Measurements from ENCODE around the gene MB21D2. TPM values are rescaled to one million over a fixed set of nuclear protein-coding genes. Genes with fewer than 3 reads are reported as not detected.

The MB21D2 gene
- total RNA-seq, 3 donors from 2014 or later = 1.9 to 4.0 (median 2.7) TPM

DNA sequence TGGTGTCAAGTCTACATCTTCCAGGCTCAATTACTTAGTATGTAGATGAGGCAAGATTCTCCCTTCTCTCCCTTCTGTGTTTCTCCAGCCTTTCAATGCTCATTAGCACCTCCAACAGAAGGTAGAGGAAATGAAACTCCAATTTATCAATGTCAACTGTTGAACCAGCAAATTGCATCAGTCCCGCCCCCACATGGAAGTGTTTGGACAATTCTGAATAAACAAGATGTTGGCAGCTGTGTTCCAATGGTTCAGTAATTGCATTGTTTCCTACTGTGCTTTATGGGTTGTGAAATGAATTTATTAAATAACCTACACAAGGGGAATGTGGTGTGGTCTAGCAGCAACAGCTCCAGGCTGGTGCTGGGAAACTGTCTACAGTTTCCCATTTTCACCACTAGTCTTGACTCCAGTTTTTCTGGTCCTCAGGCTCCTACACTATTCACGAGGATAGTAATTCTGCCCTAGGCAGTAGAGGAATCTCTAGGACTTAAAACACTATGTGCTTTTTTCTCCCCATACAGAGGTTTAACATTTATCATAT is 91.9 kb downstream of the MB21D2 start:
- TF ChIP-seq, protein P1, sequence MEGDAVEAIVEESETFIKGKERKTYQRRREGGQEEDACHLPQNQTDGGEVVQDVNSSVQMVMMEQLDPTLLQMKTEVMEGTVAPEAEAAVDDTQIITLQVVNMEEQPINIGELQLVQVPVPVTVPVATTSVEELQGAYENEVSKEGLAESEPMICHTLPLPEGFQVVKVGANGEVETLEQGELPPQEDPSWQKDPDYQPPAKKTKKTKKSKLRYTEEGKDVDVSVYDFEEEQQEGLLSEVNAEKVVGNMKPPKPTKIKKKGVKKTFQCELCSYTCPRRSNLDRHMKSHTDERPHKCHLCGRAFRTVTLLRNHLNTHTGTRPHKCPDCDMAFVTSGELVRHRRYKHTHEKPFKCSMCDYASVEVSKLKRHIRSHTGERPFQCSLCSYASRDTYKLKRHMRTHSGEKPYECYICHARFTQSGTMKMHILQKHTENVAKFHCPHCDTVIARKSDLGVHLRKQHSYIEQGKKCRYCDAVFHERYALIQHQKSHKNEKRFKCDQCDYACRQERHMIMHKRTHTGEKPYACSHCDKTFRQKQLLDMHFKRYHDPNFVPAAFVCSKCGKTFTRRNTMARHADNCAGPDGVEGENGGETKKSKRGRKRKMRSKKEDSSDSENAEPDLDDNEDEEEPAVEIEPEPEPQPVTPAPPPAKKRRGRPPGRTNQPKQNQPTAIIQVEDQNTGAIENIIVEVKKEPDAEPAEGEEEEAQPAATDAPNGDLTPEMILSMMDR (IDR thresholded peaks at IDR 0.05) = no peak
- H3K4me1 ChIP-seq (ENCODE audit: low read depth) = peaks cover 6% of the 10 kb centered on the region
- no peaks in the 10 kb centered on the region for H3K9me3 ChIP-seq
- intact Hi-C loops (cut with DNase I, micrococcal nuclease) = no loop called here
- no peaks in the 10 kb centered on the region for H3K36me3 ChIP-seq (ENCODE audit: low read depth)
- ATAC-seq = peak; percentile 77
- DNase-seq = peak in 1 of 3 donors; percentile 47
- H3K4me3 ChIP-seq = no peak overlapping the region

DNA sequence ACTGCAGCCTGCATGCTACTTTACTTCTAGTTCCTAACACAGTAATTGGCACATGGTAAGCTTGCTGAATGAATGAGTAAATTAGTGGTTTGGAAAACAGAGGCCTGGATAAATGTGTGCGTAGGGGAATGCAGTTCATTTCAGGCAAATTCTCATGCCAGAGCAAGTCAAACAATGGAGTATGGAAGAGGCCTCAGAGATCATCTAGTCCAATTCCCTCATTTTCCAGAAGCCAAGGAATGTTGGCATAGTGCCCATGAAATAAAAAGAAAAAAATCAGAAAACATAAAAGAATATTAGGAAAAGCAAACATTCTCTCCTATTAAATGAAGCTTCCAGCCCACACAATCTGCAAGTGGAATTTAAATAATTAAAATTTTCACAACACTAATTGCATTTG is 92.4 kb downstream of the MB21D2 start:
- peaks cover 6% of the 10 kb centered on the region for H3K4me1 ChIP-seq (ENCODE audit: low read depth)
- H3K4me3 ChIP-seq = no peak overlapping the region
- no peaks in the 10 kb centered on the region for H3K36me3 ChIP-seq (ENCODE audit: low read depth)
- DNase-seq = no peak
- intact Hi-C loops (cut with DNase I, micrococcal nuclease) = no loop called here
- no peak for ATAC-seq
- TF ChIP-seq, protein P1 (IDR thresholded peaks at IDR 0.05) = no peak
- no peaks in the 10 kb centered on the region for H3K9me3 ChIP-seq

DNA sequence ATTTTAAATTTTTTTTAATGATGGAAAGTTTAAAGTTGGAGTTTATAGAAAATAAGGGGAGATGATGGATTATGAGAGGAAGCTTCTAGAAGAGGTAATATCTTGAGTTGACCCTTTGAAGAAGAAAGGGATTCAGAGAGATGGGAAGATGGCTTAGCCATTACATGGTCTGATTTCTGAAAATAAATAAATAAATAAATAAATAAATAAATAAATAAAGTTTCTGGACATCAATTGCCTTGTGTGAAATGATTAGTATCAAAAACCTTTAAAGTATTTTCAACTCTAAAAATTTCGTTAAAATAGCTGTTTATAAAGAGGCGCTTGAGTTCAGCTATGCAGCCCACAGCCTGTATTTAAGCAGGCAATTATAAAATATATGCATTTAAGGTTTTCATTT is 93.3 kb downstream of the MB21D2 start:
- DNase-seq = no peak
- no peaks in the 10 kb centered on the region for H3K9me3 ChIP-seq
- TF ChIP-seq, protein P1 (IDR thresholded peaks at IDR 0.05) = no peak
- no peak overlapping the region for H3K4me3 ChIP-seq
- H3K36me3 ChIP-seq (ENCODE audit: low read depth) = no peaks in the 10 kb centered on the region
- H3K4me1 ChIP-seq (ENCODE audit: low read depth) = peaks cover 6% of the 10 kb centered on the region
- intact Hi-C loops (cut with DNase I, micrococcal nuclease) = no loop called here
- ATAC-seq = no peak

DNA sequence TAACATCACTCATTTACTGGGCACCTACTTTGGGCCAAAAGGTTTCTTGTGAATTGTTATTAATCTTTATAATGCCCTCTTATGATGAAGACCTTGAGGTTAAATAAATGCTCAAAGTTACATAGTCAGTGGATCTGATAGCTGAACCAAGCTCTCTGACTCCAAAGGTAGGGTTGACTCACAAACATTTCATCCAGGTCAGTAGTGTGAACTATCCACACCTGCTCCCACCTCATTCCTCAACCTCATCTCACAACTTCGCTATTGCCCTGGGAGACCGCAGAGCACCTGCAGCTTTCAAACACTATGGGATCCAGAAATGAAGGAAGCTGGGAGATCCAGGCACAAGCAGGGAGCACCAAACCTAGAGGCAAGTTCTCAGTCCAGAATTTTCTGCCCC is 96.5 kb downstream of the MB21D2 start:
- ATAC-seq (no peak), DNase-seq (no peak)
- H3K9me3 ChIP-seq = no peaks in the 10 kb centered on the region
- H3K36me3 ChIP-seq (ENCODE audit: low read depth) = no peaks in the 10 kb centered on the region
- TF ChIP-seq, protein P1 (IDR thresholded peaks at IDR 0.05) = no peak
- no peak overlapping the region for H3K4me3 ChIP-seq
- intact Hi-C loops (cut with DNase I, micrococcal nuclease) = no loop called here
- H3K4me1 ChIP-seq (ENCODE audit: low read depth) = peaks cover 6% of the 10 kb centered on the region

DNA sequence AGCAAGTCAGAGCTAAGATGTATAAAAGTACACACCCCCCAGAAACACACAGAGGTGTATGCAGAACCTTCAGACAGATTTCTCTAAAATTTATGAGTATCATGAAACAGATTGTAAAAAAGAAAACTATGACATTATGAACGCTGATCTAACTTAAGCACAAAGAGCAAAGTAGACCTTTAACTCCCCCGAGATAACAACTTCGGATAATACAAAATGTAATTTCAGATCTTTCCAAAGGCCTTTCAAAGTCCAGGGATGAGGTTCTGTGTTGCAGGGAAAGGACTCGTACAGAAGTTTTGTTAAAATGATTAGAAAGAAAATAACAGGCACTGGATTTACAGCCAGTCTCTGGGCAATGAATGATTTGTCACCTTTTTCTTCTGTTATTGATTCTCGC is 97.5 kb downstream of the MB21D2 start:
- Histone ChIP-seq H3K9me3 (no peaks in the 10 kb centered on the region), H3K36me3 (ENCODE audit: low read depth) (no peaks in the 10 kb centered on the region), H3K4me1 (ENCODE audit: low read depth) (no peaks in the 10 kb centered on the region), H3K4me3 (no peak overlapping the region)
- TF ChIP-seq, protein P1 (IDR thresholded peaks at IDR 0.05) = no peak
- intact Hi-C loops (cut with DNase I, micrococcal nuclease) = no loop called here
- no peak for ATAC-seq
- DNase-seq = no peak

All from mucosa of descending colon (tissue), 3 donors.